ENCODE results near the gene TMIGD1.

TMIGD1 gene

GRCh38 chr17:30290077-30290476 is 43.8 kb downstream of the TMIGD1 start:
- DNase-seq (ENCODE audit: low spot score): no peak

DNA sequence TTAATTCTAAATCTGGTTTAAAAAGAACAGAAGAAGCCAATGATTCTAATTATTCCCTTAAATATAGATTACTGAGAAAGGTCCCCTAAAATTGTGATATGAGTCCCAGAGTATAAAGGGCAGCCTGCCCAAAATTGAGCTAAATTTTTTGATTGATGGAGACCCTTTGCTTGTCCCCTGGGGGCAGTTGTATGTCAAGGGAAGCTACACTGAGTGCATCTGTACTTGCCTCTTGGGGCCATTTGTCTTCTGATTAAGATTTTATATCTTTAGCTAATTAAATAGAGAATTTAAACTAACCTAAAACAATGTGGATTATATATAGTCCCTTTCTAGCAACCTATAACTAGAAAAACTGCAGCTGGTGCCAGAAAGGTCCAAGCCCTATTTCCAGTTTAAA is 54.7 kb downstream of the TMIGD1 start:
- DNase-seq (ENCODE audit: low spot score): no peak

DNA sequence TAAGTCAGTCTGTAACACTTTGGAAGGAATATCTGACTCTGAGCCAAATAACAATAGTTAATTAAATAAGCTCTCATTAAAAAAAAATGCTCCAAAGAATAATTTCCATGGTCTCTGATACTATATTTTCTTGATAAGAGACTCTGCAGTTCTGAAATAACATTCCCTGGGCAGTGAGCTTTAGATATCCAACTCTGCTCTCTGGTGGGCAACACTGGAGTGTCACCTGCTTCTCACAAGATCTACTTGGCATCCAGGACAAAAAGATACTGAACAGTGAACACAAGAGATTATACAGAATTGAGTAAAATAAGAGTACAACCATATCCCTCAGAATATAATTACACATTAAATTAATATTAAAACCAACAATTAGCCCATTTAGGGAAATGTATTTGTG is 55.8 kb downstream of the TMIGD1 start:
- DNase-seq (ENCODE audit: low spot score): no peak

GRCh38 chr17:30275911-30276310 is 57.9 kb downstream of the TMIGD1 start:
- no peak for DNase-seq (ENCODE audit: low spot score)

DNA sequence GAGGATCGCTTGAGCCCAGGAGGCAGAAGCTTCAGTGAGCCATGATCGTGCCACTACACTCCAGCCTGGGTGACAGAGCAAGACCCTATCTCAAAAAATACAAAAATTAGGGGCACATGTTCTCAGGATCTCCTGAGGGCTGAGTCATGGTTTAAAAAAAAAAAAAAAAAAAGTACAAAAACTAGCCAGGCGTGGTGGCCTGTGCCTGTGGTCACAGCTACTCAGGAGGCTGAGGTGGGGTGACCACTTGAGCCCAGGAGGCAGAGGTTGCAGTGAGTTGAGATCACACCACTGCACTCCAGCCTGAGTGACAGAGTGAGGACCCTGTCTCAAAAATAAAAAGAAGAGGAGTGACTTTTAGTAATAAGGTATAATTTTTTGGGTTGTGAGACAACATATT is 59.0 kb downstream of the TMIGD1 start:
- no peak for DNase-seq (ENCODE audit: low spot score)

GRCh38 chr17:30273373-30273772 is 60.5 kb downstream of the TMIGD1 start:
- no peak for DNase-seq (ENCODE audit: low spot score)

GRCh38 chr17:30271102-30271501 is 62.8 kb downstream of the TMIGD1 start:
- no peak for DNase-seq (ENCODE audit: low spot score)

DNA sequence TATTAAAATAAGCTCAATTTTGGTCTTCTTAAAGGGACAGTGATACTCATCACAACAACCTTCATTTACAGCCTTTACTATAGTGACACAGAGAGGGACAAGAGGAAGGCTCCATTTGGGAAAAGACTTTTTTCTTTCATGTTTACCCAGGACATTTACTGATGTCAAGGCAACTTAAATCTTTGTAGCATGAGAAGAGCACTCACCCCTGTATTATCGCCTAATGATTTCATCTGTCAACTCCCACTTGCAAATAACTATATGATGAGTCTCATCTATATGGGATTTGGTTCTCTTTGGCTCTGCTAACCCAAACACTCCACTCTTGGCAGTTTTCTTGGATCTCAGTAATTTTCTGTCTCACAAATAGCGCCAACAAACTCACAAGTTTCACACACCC is 66.2 kb downstream of the TMIGD1 start:
- no peak for DNase-seq (ENCODE audit: low spot score)

Measured in AG08396 (cell line).